HEK293 (cell line): Measurements from ENCODE around the gene KIAA1328.

Source experiments
- CTCF ChIA-PET: fragments of 350-600 bp; formaldehyde crosslinking; extraction: SDS; loops from one replicate; lab custom pipeline; 2021; ENCODE audit warnings: antibody characterized with exemption; lab: Yijun Ruan, JAX
- POLR2A ChIA-PET: fragments of 300-600 bp; formaldehyde crosslinking; extraction: SDS; loops from one replicate; lab custom pipeline; 2020; ENCODE audit warnings: antibody characterized with exemption, inconsistent platforms; lab: Yijun Ruan, JAX
- H3K27ac ChIP-seq: fragments of 200-500 bp; sonication (Bioruptor generic); 2 replicates; pipeline ENCODE4 v1.5.1; 2014; ENCODE audit warnings: low read depth, low read length, control low read depth, inconsistent platforms; ENCODE audit errors: extremely low read depth
- H3K36me3 ChIP-seq, 2 experiments: fragments of 200-500 bp in 1 of 2; sonication (Bioruptor generic) in 1 of 2; 1 replicate in 1 of 2; 2 replicates in 1 of 2; pipeline ENCODE4 v1.5.1; 2014 to 2017; ENCODE audit warnings: inconsistent platforms in 2 of 2, low read length in 2 of 2; ENCODE audit not compliant: control insufficient read depth in 2 of 2, insufficient read depth in 1 of 2
- H3K4me1 ChIP-seq: fragments of 200-500 bp; sonication (Bioruptor generic); 2 replicates; pipeline ENCODE4 v1.5.1; 2014; ENCODE audit warnings: mild to moderate bottlenecking, low read length, inconsistent platforms; ENCODE audit not compliant: control insufficient read depth, insufficient read depth
- H3K4me3 ChIP-seq: 2 replicates; pipeline ENCODE4 v1.5.1; 2011; ENCODE audit warnings: low read depth, mild to moderate bottlenecking, control low read depth, low read length, moderate library complexity
- H3K9me3 ChIP-seq: fragments of 200-500 bp; sonication (Bioruptor generic); 2 replicates; pipeline ENCODE4 v1.5.1; 2014; ENCODE audit warnings: low read depth, low read length, inconsistent platforms; ENCODE audit not compliant: control insufficient read depth, insufficient read depth
- EGR2 ChIP-seq: fragments of 450-650 bp; formaldehyde crosslinking; IDR thresholded peaks from 2 replicates; pipeline ENCODE4 v1.5.1; 2016; ENCODE audit warnings: low read depth, missing biosample characterization, missing genetic modification characterization
- HOXC10 ChIP-seq: sonication (generic); formaldehyde crosslinking; IDR thresholded peaks from 2 replicates; pipeline ENCODE4 v1.8.1; 2023; ENCODE audit warnings: mild to moderate bottlenecking, missing genetic modification reagents
- IKZF3 ChIP-seq: fragments of 450-650 bp; IDR thresholded peaks from 2 replicates; pipeline ENCODE4 v1.5.0; 2018; ENCODE audit warnings: missing biosample characterization, mild to moderate bottlenecking, missing genetic modification characterization, moderate library complexity
- SCRT1 ChIP-seq: fragments of 450-650 bp; formaldehyde crosslinking; IDR thresholded peaks from 2 replicates; pipeline ENCODE4 v1.5.1; 2016; ENCODE audit warnings: missing biosample characterization, missing genetic modification characterization, borderline replicate concordance
- SETDB1 ChIP-seq: IDR thresholded peaks from one replicate; pipeline ENCODE4 v1.6.1; 2017; ENCODE audit warnings: mild to moderate bottlenecking, low read length, moderate library complexity, mixed read lengths; ENCODE audit not compliant: insufficient read length
- SP3 ChIP-seq: fragments of 450-650 bp; formaldehyde crosslinking; IDR thresholded peaks from 2 replicates; pipeline ENCODE4 v1.5.1; 2016; ENCODE audit warnings: missing biosample characterization, missing genetic modification characterization
- TCF7L2 ChIP-seq: IDR thresholded peaks from 2 replicates; pipeline ENCODE4 v1.6.1; 2011; ENCODE audit warnings: low read depth, mild to moderate bottlenecking, inconsistent platforms, low read length, moderate library complexity, borderline replicate concordance
- YY2 ChIP-seq: fragments of 450-650 bp; formaldehyde crosslinking; IDR thresholded peaks from 2 replicates; pipeline ENCODE4 v1.5.1; 2016; ENCODE audit warnings: missing biosample characterization, missing genetic modification characterization
- ZFP37 ChIP-seq: fragments of 450-650 bp; formaldehyde crosslinking; IDR thresholded peaks from 2 replicates; pipeline ENCODE4 v1.5.1; 2016; ENCODE audit warnings: missing biosample characterization, missing genetic modification characterization
- ZFP41 ChIP-seq: fragments of 450-650 bp; formaldehyde crosslinking; IDR thresholded peaks from 2 replicates; pipeline ENCODE4 v1.5.1; 2016; ENCODE audit warnings: missing biosample characterization, missing genetic modification characterization, borderline replicate concordance
- ZFP69B ChIP-seq: fragments of 450-650 bp; formaldehyde crosslinking; IDR thresholded peaks from 2 replicates; pipeline ENCODE4 v1.5.1; 2016; ENCODE audit warnings: missing biosample characterization, missing genetic modification characterization
- ZNF140 ChIP-seq: fragments of 450-650 bp; formaldehyde crosslinking; IDR thresholded peaks from 2 replicates; pipeline ENCODE4 v1.5.1; 2016; ENCODE audit warnings: missing biosample characterization, missing genetic modification characterization
- ZNF146 ChIP-seq: fragments of 450-650 bp; formaldehyde crosslinking; IDR thresholded peaks from 2 replicates; pipeline ENCODE4 v1.5.1; 2016; ENCODE audit warnings: missing biosample characterization, missing genetic modification characterization
- ZNF148 ChIP-seq: fragments of 450-650 bp; formaldehyde crosslinking; IDR thresholded peaks from 2 replicates; pipeline ENCODE4 v1.5.0; 2017; ENCODE audit warnings: missing biosample characterization, missing genetic modification characterization, borderline replicate concordance
- ZNF19 ChIP-seq: fragments of 450-650 bp; formaldehyde crosslinking; IDR thresholded peaks from 2 replicates; pipeline ENCODE4; 2016; ENCODE audit warnings: missing biosample characterization, missing genetic modification characterization, low read depth
- ZNF202 ChIP-seq: fragments of 450-650 bp; formaldehyde crosslinking; IDR thresholded peaks from 2 replicates; pipeline ENCODE4 v1.5.1; 2016; ENCODE audit warnings: missing biosample characterization, missing genetic modification characterization, borderline replicate concordance
- ZNF366 ChIP-seq: fragments of 450-650 bp; formaldehyde crosslinking; conservative IDR thresholded peaks from 2 replicates; pipeline ENCODE4 v1.5.1; 2016; ENCODE audit warnings: missing biosample characterization, missing genetic modification characterization
- ZNF510 ChIP-seq: fragments of 450-650 bp; formaldehyde crosslinking; IDR thresholded peaks from 2 replicates; pipeline ENCODE4 v1.5.1; 2018; ENCODE audit warnings: mild to moderate bottlenecking, missing genetic modification characterization, missing biosample characterization; ENCODE audit not compliant: insufficient replicate concordance
- ZNF558 ChIP-seq: fragments of 450-650 bp; formaldehyde crosslinking; IDR thresholded peaks from 2 replicates; pipeline ENCODE4 v1.5.1; 2016; ENCODE audit warnings: missing biosample characterization, missing genetic modification characterization
- ZNF580 ChIP-seq: fragments of 450-650 bp; formaldehyde crosslinking; IDR thresholded peaks from 2 replicates; pipeline ENCODE4 v1.5.1; 2016; ENCODE audit warnings: missing biosample characterization, missing genetic modification characterization
- ZNF585B ChIP-seq: fragments of 450-650 bp; formaldehyde crosslinking; IDR thresholded peaks from 2 replicates; pipeline ENCODE4 v1.5.1; 2016; ENCODE audit warnings: missing biosample characterization, missing genetic modification characterization
- ZNF654 ChIP-seq: fragments of 450-650 bp; formaldehyde crosslinking; IDR thresholded peaks from 2 replicates; pipeline ENCODE4 v1.5.1; 2016; ENCODE audit warnings: low read depth, missing biosample characterization, missing genetic modification characterization
- ZNF664 ChIP-seq: fragments of 450-650 bp; formaldehyde crosslinking; IDR thresholded peaks from 2 replicates; pipeline ENCODE4 v1.5.1; 2016; ENCODE audit warnings: missing biosample characterization, missing genetic modification characterization
- ZNF670 ChIP-seq: fragments of 450-650 bp; formaldehyde crosslinking; IDR thresholded peaks from 2 replicates; pipeline ENCODE4 v1.5.1; 2016; ENCODE audit warnings: missing biosample characterization, missing genetic modification characterization, low read depth
- ZXDB ChIP-seq: fragments of 450-650 bp; formaldehyde crosslinking; IDR thresholded peaks from 2 replicates; pipeline ENCODE4 v1.5.1; 2016; ENCODE audit warnings: missing biosample characterization, missing genetic modification characterization
- TF ChIP-seq, protein P1 (sequence below): fragments of 450-650 bp; formaldehyde crosslinking; IDR thresholded peaks from 2 replicates; pipeline ENCODE4 v1.5.1; 2016; ENCODE audit warnings: missing biosample characterization, missing genetic modification characterization
- TF ChIP-seq, protein P2 (sequence below): fragments of 450-650 bp; formaldehyde crosslinking; IDR thresholded peaks from 2 replicates; pipeline ENCODE4 v1.5.1; 2016; ENCODE audit warnings: missing biosample characterization, missing genetic modification characterization

Gene KIAA1328

DNA sequence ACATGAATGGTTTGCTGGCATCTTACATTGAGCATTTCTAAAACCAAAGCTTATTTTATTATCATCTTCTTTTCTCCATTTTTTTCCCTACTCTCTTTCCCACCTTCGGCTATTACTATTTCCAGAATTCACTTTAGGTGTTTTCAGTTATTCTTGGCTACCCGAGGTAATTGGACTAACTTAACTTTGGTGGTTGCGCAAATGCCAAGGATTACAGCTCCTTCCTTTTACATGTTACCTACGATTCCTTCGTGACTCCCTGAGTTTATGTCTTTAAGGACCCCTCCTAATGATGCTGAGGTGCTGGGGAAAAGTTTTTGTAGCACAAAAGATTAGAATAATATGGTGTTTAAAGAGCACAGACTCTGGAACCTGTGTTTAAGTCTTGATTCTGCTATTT, 14.3 kb downstream of the KIAA1328 start:
- TF ChIP-seq ZNF19 (tag by site-specific recombination) (no peak), ZNF140 (tag by site-specific recombination) (no peak), YY2 (tag by site-specific recombination) (no peak), ZNF654 (tag by site-specific recombination) (no peak), ZNF670 (no peak), ZXDB (tag by site-specific recombination) (no peak), ZNF202 (tag by site-specific recombination) (no peak), TCF7L2 (no peak), ZNF148 (tag by site-specific recombination) (no peak), SP3 (no peak), ZFP37 (tag by site-specific recombination) (no peak), IKZF3 (no peak), ZNF146 (tag by site-specific recombination) (no peak), ZNF558 (tag by site-specific recombination) (no peak), ZNF580 (no peak), HOXC10 (no peak), SCRT1 (tag by site-specific recombination) (no peak), ZFP41 (no peak), ZFP69B (tag by site-specific recombination) (no peak)
- H3K27ac ChIP-seq = no peak overlapping the region
- no peaks in the 10 kb centered on the region for H3K4me1 ChIP-seq
- ChIA-PET POLR2A (no interaction called here), CTCF (interaction anchor here (1.2 kb wide), 1 partner anchor 20 kb away, joined by 5 read pairs; no protein-coding TSS in a partner anchor)
- H3K9me3 ChIP-seq = no peaks in the 10 kb centered on the region
- peaks cover 0 to 7% of the 10 kb centered on the region in 2 experiments; a peak in 1 of 3 replicates for H3K36me3 ChIP-seq
- no peak overlapping the region for H3K4me3 ChIP-seq

- peaks cover 0 to 7% of the 10 kb centered on the region in 2 experiments; a peak in 1 of 3 replicates for H3K36me3 ChIP-seq
- CTCF ChIA-PET = no interaction called here
- POLR2A ChIA-PET = no interaction called here
- H3K27ac ChIP-seq = no peak overlapping the region
- no peaks in the 10 kb centered on the region for H3K9me3 ChIP-seq
- no peak overlapping the region for H3K4me3 ChIP-seq
- no peaks in the 10 kb centered on the region for H3K4me1 ChIP-seq
- TF ChIP-seq SETDB1 (no peak), ZNF664 (tag by site-specific recombination) (no peak), ZNF366 (no peak), EGR2 (no peak), ZNF585B (tag by site-specific recombination) (no peak), ZNF510 (no peak)
- TF ChIP-seq, protein P1, sequence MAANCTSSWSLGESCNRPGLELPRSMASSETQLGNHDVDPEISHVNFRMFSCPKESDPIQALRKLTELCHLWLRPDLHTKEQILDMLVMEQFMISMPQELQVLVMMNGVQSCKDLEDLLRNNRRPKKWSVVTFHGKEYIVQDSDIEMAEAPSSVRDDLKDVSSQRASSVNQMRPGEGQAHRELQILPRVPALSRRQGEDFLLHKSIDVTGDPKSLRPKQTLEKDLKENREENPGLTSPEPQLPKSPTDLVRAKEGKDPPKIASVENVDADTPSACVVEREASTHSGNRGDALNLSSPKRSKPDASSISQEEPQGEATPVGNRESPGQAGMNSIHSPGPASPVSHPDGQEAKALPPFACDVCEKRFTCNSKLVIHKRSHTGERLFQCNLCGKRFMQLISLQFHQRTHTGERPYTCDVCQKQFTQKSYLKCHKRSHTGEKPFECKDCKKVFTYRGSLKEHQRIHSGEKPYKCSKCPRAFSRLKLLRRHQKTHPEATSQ (tag by site-specific recombination) = no peak
- TF ChIP-seq, protein P2, sequence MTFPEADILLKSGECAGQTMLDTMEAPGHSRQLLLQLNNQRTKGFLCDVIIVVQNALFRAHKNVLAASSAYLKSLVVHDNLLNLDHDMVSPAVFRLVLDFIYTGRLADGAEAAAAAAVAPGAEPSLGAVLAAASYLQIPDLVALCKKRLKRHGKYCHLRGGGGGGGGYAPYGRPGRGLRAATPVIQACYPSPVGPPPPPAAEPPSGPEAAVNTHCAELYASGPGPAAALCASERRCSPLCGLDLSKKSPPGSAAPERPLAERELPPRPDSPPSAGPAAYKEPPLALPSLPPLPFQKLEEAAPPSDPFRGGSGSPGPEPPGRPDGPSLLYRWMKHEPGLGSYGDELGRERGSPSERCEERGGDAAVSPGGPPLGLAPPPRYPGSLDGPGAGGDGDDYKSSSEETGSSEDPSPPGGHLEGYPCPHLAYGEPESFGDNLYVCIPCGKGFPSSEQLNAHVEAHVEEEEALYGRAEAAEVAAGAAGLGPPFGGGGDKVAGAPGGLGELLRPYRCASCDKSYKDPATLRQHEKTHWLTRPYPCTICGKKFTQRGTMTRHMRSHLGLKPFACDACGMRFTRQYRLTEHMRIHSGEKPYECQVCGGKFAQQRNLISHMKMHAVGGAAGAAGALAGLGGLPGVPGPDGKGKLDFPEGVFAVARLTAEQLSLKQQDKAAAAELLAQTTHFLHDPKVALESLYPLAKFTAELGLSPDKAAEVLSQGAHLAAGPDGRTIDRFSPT (tag by site-specific recombination) = no peak
Measured at GRCh38 chr18:36843784-36844183, 14.9 kb downstream of the KIAA1328 start.
